DOHH2 (cell line): ENCODE measurements around the gene JCAD.

Source experiments
- EZH2phosphoT487 ChIP-seq: fragments of 200-600 bp; sonication (generic); IDR thresholded peaks from 2 replicates; pipeline ENCODE4 v1.6.1; 2017; ENCODE audit warnings: borderline replicate concordance, mild to moderate bottlenecking, antibody characterized with exemption, low read length, moderate library complexity, mixed read lengths
- TF ChIP-seq, protein P1 (sequence below): fragments of 200-600 bp; sonication (generic); IDR thresholded peaks from one replicate; pipeline ENCODE4 v1.5.1; 2014; ENCODE audit warnings: antibody characterized with exemption, mild to moderate bottlenecking, low read depth, low read length; ENCODE audit not compliant: poor library complexity, severe bottlenecking

DNA sequence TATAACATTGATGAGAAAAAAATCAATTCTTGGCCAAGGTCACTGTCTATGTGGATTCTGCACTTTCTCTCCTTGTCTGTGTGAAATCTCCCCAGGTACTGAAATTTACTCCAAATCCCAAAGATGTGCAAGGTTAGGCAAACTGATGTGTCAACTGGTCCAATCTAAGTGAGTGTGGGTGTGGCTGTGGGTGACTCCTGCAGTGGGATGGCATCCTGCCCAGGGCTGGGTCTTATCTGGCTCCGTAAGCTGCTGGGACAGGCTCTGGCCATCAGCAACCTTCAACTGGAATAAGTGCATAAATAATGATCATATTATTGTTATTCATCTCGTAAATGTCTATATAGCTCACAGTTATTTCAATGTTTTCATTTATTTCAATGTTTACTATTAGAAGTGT is 79.3 kb downstream of the JCAD start:
- TF ChIP-seq, protein P1, sequence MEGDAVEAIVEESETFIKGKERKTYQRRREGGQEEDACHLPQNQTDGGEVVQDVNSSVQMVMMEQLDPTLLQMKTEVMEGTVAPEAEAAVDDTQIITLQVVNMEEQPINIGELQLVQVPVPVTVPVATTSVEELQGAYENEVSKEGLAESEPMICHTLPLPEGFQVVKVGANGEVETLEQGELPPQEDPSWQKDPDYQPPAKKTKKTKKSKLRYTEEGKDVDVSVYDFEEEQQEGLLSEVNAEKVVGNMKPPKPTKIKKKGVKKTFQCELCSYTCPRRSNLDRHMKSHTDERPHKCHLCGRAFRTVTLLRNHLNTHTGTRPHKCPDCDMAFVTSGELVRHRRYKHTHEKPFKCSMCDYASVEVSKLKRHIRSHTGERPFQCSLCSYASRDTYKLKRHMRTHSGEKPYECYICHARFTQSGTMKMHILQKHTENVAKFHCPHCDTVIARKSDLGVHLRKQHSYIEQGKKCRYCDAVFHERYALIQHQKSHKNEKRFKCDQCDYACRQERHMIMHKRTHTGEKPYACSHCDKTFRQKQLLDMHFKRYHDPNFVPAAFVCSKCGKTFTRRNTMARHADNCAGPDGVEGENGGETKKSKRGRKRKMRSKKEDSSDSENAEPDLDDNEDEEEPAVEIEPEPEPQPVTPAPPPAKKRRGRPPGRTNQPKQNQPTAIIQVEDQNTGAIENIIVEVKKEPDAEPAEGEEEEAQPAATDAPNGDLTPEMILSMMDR, result no peak
- no peak for TF ChIP-seq EZH2phosphoT487
